Head of caudate nucleus (tissue), 42 donors: ENCODE measurements around the gene TRAPPC12.

ENCODE experiments used
- DNase-seq, 42 donors: peaks; one replicate each; pipeline versions ENCODE4 v3.0.0 to v3.0.0-alpha.2; 2020 to 2021; ENCODE audit warnings: mixed read lengths in 7 of 42
- intact Hi-C: fragments of 100-400 bp; cut with DNase I; formaldehyde crosslinking; loops from one replicate; pipeline ENCODE4 v1.15.0; 2022

Gene TRAPPC12

DNA sequence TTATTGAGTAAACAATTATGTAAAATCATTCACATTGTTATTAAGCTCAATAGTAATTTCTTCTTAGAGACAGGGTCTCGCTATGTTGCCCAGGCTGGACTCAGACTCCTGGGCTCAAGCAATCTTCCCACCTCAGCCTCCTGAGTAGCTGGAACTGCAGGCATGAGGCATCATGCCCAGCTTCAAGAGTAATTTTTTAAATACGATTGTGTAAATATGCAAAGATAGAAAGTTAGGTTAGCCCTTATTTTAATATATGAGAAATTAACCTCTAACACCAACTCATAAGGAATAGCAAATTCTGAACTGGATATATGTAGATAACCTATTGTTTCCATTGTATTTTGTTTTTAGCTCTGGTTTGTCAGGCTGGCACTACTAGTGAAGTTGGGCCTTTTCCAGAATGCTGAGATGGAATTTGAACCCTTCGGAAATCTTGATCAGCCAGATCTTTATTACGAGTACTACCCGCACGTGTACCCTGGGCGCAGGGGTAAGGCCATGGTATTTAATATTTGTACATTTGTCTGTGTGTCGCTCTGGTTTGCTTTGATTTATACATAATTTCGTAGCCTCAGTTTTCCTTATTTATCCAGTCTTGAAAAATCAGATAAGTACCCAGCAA lies 44.8 kb downstream of the TRAPPC12 start:
- intact Hi-C loops: no loop called here
- no peak for DNase-seq

DNA sequence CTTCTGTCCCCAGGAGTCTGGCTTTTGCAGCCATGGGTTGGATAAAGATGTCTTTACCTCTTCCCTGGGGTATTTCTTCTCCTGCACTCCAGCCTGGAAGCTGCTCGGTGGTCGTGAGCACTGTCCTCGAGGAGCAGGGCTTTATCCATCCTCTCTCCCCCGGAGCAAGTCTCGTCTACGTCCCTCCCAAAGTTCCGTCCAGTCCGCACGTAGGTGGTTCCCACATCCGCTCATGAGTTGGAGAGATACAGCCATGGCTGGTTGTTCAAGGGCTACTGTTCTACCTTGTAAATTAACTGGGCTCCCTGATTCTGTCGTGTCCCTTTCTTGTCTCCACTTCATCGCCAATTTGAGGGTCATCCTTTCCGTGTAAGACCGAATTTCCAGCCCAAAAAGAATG lies 47.1 kb downstream of the TRAPPC12 start:
- DNase-seq: no peak
- intact Hi-C loops: no loop called here

- no peak for DNase-seq
- intact Hi-C loops: no loop called here
Measured at GRCh38 chr2:3427272-3427671, 47.8 kb downstream of the TRAPPC12 start.

DNA sequence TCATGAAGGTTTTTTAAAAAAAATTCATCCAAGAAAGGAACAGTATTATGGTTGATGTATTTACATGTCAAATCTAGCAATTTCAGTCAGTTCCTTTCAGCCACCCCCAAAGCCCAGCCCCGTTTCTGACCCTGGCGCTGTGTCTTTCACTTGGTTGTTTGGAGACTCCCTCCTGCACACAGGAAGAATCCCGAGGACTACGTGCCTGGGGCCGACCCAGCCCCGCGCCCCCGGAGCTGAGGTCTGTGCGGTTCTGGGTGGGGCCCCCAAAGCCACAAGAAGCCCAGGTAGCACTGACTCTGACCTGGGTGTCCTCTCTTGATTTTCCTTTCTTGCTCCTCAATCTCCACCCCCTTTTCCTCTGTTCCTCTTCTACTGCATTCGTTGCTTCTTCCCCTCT lies 49.1 kb downstream of the TRAPPC12 start:
- DNase-seq: no peak
- intact Hi-C loops: no loop called here

GRCh38 chr2:3429066-3429610 lies 49.6 kb downstream of the TRAPPC12 start:
- intact Hi-C loops: no loop called here
- DNase-seq: no peak

GRCh38 chr2:3430172-3430571 lies 50.7 kb downstream of the TRAPPC12 start:
- intact Hi-C loops: no loop called here
- no peak for DNase-seq

DNA sequence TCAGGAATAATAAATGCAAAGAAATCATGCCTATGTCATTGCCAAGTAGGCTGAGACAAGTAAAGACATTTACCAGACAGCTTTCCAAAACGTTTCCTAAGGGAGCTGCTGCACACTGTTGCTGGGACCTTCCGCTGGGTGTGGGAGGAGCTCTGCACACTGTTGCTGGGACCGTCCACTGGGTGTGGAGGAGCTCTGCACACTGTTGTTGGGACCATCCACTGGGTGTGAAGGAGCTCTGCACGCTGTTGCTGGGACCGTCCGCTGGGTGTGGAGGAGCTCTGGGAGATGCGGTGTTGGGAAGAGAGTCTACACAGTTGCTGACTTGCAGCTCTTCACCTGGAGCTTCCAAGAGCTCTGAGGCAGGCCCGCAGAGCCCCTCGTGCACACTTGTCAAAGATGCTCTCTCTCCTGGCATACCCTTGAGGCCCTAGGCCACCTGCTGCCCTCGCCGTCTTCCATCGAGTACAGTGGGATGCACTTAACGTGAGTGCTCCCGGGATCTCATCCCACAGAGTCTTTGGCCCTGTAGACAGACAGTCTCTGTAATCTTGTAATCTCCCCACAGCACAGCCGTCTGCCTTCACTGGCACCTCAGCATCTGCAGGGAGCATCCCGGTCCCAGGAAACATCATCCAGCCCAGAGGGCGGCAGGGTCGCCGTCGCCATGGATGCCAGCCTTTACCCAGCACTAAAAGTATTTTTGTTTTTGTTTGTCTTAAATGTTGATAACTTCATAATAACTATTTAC lies 51.4 kb downstream of the TRAPPC12 start:
- intact Hi-C loops: no loop called here
- DNase-seq: no peak

GRCh38 chr2:3432067-3432466 lies 52.6 kb downstream of the TRAPPC12 start:
- intact Hi-C loops: no loop called here

DNA sequence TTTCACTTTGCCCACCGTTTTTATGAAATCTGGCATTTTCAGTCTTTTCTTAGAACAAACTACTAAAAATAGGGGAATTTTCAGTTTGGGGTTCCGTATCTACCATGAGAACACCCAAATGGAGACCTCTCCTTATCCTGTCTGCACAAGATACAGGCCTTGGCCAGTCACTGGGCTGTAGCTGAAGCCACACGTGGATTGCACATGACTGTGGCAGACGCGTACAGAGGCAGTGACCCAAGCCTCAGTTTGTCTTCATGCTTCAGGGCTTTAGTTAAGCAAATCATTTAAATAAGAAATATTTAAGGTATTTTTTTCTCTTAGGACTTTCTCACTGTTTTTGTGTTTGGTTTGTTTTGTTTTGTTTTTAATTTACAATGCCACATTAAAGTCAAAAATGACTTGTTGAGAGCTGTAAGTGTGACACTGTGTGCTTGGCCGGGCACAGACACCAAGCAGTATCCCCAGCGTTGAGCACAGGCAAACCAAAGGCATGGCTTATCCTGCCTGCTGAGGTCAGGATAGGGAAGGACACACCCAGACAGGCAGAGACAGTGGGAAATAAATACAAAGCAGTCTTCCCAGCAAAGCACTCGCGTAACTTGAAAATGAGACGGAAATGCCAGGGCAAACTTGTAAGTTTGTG lies 53.3 kb downstream of the TRAPPC12 start:
- DNase-seq: no peak
- intact Hi-C loops: no loop called here

More at GRCh38 chr2:3432067-3432466, 52.6 kb downstream of the TRAPPC12 start:
- no peak for DNase-seq

DNA sequence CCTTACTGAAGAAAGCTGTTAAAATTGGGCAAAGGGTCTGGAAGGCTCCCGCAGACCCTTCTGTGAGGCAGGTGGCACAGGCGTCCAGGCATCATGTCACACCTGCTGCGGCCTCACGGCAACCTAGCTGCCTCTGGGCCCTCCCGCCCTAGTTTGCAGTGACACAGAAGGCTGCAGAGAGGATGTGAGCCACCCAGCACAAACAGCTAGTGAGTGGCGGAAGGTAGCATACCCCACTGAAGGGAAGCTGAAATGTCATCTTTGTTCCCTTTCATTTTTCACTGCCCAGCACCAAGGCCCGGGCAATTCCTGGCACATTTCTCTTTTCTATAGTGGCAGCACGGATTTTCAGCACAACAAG lies 53.8 kb downstream of the TRAPPC12 start:
- DNase-seq: peak in 2 of 42 donors; percentile 22 to 32
- intact Hi-C loops: no loop called here

DNA sequence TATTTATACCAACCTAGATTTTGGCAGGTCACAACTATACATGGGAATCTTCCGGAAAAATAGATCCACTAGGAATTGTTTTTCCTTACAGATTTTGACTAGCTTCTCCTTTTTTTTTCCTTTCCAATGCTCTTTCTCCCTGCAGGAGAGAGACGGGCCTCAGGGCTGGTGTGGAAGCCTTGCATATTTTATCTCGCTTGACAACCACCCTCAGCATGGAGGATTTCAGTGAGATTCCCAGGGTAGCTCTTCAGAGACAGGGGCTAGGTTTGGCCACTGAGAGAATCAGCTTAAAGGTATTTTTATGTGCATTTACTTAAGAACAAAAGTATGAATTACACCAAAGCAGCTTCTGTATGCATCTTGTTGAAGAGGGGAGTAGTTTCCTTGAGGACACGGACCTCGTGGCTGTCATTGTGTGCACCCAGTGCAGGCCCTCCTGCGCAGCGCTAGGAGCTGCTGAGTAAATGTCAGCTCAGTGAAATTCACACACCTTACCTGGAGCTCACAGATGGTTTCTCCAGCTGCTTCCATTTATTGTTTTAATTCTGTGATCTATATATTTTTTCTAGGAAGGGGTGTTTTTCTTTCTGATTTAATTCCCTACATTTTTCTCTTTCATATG lies 54.4 kb downstream of the TRAPPC12 start:
- intact Hi-C loops: no loop called here
- peak in 5 of 42 donors; percentile 26 to 66 (median 43) for DNase-seq

- DNase-seq: no peak
- intact Hi-C loops: no loop called here
Measured at GRCh38 chr2:3434654-3435053, 55.2 kb downstream of the TRAPPC12 start.

GRCh38 chr2:3435445-3435844 lies 56.0 kb downstream of the TRAPPC12 start:
- intact Hi-C loops: no loop called here
- no peak for DNase-seq

- intact Hi-C loops: no loop called here
- no peak for DNase-seq
Measured at GRCh38 chr2:3440477-3440876, 61.0 kb downstream of the TRAPPC12 start.

GRCh38 chr2:3441465-3441864 lies 62.0 kb downstream of the TRAPPC12 start:
- intact Hi-C loops: no loop called here
- no peak for DNase-seq

DNA sequence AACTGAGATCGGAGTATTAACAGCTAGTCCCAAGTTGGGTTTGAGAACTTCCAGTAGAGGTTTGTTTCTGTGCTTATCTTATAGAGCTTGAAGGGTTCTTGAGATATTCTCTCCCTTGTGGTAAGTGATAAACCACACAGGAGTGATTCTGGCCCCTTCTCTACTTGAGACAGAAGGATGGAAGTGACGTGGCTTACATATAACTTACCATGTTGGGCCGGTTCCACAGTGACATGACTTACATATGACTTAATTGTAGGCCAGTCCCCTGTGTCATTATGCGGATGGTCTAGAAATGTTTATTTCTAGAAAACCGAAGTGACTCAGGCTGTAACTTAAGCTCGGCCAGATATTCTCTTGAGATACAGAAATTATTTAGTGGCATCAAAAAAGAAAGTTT lies 62.7 kb downstream of the TRAPPC12 start:
- DNase-seq: no peak
- intact Hi-C loops: no loop called here

- DNase-seq: peak in 1 of 42 donors; percentile 28
- intact Hi-C loops: no loop called here
Measured at GRCh38 chr2:3443083-3443482, 63.6 kb downstream of the TRAPPC12 start.

- DNase-seq: peak in 1 of 42 donors; percentile 33
- intact Hi-C loops: no loop called here
Measured at GRCh38 chr2:3443506-3444084, 64.1 kb downstream of the TRAPPC12 start.

GRCh38 chr2:3445891-3446290 lies 66.4 kb downstream of the TRAPPC12 start:
- intact Hi-C loops: no loop called here
- peak in 1 of 42 donors; percentile 5 for DNase-seq
